Stimulated activated CD4-positive, alpha-beta T cell treated with anti-CD3 and anti-CD28 coated beads, Interleukin-4, amount 100 ng/mL, for 4 hours (primary cell): ENCODE measurements around the gene TGFBR3.

ENCODE experiments used
- DNase-seq, 2 experiments: peaks; one replicate each; pipeline ENCODE4 v3.0.0-alpha.2; 2020

The TGFBR3 gene

DNA sequence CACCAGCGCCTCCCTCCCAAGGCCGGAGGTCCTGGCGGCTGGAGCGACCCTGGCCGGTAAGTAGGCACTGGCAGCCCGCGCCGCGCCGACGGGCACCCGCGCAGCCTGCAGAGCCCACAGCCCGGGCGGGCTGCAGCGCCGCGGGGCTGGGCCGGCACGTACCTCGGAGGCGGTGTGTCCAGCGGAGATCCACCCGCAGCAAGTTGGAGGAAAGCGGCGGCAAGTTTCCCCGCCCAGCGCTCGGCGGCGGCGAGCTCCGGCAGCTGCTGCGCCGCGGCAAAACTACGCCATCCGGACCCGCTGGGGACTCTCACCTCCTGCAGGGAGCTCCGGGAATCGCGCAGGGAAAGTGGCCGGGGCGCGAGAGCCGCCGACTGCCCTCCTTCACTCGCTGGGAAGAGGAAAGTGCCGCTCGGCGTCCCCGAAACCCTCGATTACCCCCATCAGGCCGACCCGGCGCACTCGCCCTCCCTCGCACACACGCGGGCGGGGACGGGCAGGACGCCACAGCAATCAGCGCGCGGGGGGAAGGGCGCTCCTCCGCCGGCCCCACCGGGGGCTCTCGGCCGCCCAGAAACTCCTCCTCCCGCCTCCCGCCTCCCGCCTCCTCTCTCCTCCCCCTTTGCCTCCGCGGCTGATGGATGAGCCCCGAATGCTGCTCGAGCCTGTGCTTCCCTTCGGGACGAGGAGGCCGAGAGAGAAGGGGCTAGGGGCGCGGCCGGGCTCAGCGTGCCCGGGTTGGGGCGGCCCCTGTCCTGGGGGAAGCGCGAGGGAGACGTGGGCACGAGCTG, at the start of gene TGFBR3:
Gene TGFBR3 (minus strand): TSS at position 436 of the 791 bp plus-strand sequence. CDS start 24,620 bp downstream, outside the sequence.
- DNase-seq = peak; percentile 71 to 74

DNA sequence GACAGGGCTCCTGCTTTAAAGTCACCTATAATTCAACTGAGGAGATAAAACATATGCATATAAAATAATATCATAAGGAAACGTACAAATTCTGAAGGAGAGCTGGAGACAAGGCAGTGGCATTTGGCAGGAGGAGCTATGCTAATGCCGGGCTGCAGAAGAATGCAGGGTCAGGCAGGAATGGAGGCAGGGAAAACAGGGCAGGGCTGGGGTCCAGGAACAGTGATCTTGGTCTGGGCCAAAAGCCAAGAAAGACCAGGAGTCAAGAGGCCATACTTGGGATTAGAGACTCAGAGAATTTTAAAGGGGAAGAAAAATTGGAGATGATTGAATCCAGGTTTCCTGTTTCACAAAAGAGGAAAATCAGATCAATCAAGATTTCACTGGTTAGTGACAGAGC, 43.3 kb upstream of the TGFBR3 start:
- DNase-seq = no peak

DNA sequence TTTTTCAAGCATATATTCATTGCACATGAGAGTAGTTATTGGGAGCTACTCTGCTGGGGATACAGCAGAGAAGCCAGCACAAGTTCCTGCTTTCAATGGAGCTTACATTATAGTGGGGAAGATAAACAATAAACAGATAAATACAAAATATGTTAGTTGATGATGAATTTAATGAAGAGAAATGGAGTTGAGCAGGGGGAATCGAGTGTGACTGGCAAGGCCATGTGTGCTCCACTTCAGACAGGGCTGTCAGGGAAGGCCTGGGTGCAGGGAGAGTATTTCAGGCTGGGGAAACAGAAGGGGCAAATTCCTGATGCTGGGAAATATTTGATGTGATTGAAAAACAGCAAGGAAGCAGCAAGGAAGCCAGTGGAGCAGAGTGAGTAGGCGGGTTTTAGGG, 42.1 kb upstream of the TGFBR3 start:
- no peak for DNase-seq

DNA sequence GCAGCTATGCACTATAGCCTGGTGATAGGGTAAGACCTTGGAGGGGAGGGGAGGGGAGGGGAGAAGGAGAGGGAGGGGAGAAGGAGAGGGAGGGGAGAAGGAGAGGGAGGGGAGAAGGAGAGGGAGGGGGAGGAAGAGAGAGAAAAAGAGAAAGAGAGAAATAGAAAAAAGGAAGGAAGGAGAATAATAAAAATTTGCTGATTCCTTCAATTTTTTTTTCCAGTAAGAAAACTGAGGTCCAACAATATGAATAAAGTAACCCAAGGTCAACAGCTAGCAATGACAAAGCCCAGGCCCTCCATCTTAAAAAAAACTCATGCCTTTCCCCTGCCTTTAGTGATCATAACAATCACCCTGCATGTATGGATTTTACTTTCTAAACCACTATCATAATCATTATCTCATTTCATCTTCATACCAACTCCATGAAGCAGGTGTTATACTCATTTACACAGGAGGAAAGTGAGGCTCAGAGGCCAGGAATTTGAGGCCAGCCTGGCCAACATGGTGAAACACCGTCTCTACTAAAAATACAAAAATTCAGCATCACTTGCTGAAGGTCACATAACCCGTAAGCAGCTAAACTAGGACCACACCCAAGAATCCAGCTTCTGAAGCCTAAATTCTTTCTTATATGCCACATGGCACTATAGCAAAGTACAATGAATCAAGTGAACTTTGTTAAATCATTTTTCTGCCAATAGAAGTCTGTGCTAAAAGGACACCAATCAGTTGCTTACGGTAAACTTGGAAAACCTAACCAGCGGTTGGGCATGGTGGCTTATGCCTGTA, 39.9 kb upstream of the TGFBR3 start:
- DNase-seq = no peak

DNA sequence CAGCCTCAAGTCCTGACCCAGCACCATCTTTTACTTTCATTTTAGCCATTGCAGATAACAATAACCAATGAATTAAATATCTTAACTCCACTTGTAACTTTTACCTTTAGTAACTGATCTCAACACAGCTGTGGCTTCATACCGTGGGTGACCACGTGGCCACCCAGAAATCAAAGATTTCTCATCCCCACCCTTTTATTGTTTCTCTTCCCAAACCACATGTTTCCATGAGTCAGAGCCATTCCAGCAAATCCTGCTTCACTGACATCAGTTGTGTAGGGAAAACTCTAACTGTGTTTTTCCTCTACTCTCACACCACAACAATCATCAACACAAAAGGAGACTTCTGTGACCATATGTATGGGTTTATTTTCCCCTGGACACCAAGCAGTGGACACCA, 38.2 kb upstream of the TGFBR3 start:
- no peak for DNase-seq

DNA sequence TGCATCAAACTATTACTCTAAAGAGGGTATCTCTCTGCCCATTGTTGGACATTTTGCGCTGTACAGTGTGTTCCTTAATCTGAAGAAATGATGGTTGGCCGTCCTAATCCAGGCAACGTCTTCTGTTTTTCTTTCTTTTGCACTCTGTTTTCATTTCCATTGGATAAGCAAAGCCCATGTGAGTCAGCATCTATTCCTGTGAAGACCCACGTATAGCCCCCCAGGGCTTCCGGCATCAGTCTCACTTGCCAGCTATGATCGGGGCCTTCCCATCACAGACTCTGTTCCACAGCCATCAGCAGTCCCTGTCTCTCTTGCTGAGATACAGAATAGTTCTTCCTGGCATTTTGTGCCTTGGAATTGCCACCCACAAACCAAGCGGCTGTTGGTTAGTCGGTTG, 34.0 kb upstream of the TGFBR3 start:
- DNase-seq = no peak

DNA sequence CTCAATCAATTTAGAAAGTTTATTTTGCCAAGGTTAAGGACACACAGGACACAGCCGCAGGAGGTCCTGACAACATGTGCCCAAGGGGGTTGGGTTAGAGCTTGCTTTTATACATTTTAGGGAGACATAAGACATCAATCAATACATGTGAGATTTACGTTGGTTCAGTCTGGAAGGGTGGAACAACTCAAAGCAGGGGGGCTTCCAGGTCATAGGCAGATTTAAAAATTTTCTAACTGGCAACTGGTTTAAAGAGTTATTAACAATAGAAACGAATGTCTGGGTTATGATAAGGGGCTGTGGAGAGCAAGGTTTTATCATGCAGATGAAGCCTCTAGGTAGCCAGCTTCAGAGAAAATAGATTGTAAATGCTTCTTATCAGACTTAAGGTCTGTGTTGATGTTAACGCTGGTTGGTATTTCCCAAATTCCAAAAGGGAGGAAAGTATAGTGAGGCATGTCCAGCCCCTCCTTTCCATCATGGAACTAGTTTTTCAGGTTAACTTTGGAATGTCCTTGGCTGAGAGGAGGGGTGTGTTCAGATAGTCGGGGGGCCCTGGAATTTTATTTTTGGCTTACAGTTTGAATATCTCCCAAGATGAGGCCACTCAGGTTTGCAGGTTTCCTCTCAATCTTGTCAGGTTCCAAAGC, 31.0 kb upstream of the TGFBR3 start:
- no peak for DNase-seq

DNA sequence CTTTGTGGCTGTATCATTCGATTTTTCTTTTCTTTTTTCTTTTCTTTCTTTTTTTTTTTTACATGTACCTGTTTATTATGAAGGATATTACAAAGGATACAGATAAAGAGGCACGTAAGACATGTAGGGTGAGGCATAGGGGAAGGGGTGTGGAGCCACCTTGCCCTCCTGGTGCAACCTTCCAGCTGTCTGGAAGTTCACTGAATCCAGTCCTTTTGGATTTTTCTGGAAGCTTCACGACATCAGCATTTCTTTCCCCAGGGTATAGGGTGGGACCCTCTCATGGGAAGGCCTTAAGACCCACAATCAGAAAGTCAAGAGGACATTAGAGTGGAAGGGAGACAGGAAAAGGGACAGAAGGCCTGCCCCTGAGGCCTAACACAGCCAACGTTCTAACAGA, 30.1 kb upstream of the TGFBR3 start:
- no peak for DNase-seq

DNA sequence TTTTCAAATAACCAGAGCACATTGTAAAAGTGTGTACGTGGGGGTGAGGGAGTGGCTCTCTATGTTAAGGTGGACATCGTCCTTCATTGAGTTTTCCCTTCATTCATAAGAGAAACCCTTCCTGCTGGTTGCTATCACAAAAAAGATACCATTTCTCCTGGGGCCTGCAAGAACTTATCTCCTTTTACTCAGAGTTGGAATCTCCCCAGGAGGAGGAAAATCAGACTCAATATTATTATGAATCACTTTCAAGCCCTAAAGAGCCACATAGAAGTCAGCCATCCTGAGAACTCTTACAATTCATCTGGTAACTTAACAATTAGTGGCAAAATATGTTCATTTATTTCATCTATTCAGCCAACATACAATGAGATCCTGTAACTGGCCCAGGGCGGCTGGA, 27.1 kb upstream of the TGFBR3 start:
- no peak for DNase-seq

DNA sequence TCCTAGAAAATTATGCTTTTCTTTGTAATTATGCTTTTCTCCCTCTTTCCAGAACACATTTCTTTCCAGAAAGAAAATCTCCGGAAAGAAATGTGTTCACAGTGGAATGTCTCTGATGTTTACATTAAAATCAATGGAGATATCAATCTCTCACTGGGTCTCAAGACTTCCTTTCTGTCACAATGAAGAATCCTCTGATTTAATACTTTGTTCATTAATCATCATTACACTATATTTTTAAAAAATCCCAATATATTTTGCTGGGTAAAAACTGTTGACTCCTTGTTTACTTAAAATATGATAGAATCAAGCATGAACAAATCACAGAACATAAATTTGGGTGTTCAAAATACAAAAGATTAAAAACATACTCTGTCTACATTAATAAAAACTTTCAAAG, 26.3 kb upstream of the TGFBR3 start:
- DNase-seq = no peak

DNA sequence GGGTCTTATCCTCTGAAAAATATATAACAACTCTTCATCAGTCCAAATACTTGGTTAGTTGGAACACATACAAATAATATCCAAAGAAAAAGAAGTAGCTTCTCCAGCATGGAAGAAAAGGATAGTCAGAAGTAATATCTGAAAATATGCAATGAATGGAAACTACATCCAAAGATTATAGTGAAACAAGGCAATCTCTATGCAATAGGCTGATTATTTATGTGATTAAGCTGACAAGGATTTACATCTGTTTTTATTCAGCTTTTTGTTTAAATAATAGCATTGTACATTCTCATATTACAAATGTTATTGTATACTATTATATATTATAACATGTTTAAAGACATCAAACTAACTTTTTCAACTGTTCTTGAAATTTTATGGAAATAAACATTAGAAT, 15.3 kb upstream of the TGFBR3 start:
- DNase-seq = no peak

DNA sequence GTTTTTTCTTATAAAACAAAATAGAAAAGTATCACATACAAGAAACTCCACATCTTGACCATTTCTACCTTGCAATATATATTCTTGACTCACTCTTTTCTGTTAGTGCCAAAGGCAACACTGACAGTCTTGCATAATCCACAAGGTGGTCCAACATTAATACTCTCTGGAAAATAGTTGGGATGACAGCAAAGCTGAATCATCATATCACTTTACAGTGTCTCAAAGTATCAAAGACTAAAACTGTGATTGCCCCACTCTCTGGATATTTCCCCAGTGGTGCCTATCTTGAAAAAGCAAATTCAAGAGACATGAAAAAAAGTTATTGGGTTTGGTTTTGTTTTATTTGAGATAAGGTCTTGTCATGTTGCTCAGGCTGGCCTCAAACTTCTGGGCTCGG, 14.6 kb upstream of the TGFBR3 start:
- no peak for DNase-seq

DNA sequence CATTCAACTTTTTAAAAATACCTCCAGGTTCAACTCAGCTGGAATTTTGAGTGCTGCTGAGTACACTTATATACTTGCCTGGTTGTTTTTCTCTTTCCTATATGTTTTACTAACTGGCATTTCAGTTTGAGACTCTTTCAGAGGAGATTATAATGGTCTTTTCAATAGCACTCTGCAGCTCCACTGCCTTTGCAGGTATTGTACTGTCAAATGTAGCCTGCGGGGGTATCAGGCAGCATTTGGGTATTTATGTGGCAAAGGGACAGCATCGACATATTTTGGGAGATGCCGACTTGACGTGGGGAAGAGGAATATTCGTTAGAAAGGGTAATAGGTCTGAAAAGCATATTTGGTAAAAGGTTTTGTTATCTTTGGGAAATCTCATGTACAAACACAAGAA, 11.1 kb upstream of the TGFBR3 start:
- no peak for DNase-seq

DNA sequence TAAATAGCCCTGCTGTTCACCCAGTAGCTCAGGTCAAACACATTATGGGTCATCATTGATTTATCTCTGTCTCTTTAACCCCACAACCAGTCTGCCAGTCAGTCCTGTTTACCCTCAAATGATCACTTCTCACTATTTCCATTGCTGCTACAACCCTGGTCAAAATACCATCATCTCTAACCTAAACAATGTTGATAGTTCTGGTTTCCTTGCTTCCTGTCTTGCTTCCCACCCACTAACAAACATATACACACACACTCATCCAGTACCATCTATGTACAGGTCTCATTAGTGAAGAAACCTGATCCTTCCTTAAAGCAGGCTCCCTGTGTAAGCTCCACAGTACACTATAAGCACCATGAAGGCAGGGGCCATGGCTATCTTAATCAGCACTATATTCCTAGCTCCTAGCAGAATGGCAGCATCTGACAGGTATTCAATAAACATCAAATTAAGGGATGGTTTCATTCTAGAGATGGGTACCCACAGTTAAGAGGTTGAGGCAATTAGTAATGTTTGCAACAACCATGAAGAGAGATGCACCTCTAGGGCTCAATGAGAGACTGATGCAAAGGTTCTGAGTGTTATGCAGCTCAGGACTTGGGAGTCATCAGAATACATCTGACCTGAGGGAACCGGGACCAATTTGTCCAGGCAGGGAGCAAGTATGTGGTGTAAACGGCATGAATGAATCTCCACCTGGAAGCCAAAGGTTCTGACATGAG, 10.0 kb upstream of the TGFBR3 start:
- DNase-seq = no peak

DNA sequence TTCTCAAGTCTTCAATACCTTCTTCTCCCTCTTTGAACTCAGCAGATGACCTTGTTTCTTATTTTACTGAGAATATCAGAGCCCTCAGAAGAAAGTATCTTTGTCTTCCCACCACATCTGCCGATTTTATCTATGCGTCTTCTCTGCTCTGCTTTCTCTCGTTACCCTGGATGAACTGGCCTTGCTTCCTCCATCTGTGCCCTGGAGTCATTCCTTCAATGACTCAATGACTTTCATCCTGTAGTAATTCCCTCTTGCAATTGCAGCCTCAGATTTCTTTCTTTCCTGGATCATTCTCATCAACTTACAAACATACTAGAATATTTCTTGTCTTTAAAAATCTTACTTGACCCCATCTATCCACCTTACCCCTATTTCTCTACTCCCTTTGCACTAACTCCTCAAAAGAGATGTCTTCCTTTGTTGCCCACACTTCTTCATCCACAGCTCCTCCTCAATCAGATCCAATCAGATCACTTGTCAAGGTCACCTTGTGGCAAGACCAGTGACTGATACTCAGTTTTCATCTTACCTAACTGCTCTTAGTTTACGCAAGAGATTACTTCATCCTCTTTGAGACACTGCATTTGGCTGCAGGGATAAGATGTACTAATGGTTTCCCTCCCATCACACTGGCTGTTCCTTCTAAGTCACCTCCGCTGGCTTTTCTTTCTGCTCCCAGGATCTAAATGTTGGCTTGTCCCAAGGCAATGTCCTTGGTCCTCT, 8.2 kb upstream of the TGFBR3 start:
- DNase-seq = no peak

DNA sequence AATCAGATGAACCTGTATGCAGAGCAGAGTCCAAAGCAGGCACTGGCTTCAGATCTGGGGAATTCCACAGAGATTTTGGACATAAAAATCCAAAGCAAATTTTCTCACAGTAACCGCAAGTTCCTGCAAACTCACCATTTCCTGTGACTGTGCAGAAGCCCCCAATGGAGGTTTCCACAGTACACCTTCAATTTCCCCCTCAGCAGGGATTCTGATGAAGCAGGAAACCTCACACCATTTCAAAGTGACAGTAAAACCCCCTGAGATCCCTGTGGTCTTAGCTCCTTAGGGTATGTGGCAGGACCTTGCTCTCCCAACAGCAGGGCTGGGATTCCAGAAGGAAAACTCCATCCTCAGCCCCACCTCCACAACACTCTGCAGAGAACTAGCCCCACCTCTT, 6.0 kb upstream of the TGFBR3 start:
- DNase-seq = no peak

DNA sequence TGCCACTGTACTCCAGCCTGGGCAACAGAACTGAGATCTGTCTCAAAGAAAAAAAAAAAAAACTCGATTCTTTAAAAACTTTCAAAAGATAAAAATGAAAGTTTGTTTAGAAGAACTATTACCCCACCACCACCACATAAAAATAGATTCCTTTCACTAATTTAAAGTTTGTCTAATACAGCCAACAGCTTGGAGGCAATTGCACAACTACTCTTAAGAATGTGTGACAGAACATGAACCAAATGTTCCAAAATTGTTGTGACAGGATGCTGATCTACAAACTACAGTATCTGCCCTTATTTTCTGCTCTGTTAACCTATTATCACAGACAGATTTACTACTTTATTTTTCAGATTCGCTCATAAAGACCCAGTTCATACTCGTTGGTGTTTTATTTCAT, 5.5 kb upstream of the TGFBR3 start:
- no peak for DNase-seq

DNA sequence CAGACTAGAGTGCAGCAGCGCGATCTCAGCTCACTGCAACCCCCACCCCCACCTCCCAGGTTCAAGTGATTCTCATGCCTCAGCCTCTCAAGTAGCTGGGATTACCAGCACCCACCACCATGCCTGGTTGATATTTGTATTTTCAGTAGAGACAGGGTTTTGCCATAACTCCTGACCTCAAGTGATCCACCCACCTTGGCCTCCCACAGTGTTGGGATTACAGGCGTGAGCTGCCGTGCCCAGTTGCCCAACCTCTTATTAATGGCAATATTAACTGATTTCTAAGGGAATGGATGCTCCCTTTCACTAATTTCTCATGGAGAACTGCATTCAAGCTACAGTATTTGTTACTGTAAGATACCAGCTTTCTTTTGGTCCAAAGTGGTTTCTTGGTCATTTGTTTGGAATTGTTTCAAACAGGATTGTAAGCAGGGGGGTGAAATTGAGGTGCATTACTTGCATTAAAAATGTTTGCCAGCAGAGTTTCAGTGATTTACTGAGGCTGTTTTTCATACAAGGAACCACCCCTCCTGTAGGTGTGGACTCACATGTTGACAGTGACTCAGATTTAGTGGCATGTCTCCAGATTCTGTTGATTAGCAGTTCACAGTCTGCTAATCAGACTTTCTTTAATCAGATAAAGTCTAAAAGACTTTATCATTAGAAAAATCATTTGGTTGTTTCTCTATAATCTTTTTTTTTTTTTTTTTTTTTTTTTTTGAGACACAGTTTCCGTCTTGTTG, 3.9 kb upstream of the TGFBR3 start:
- DNase-seq = no peak

DNA sequence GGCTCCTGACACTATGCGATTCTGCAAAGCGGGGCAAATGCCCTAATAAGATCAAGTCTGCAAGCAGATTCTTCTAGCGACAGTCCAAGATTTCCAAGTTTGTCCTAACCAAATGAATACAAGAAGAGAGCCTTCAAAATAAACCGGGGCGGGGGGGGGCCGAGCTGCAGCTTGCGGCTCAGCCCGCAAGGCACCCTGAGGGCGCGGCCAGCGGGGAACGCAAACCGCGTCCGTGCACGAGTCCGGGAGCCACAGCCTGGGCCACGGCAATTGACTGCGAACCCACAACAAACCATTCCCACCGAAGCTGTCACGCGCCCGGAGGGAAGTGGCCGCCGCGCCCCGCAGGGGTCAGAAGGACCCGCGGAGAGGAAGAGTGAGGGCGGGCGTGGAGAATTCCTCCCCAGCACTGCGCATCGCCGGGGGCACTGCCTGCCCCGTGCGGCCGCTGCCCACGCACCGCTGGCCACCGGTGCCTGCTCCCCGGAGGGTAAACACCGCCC, 687 bp downstream of the TGFBR3 start:
- DNase-seq = peak in 1 of 2 experiments; percentile 9

DNA sequence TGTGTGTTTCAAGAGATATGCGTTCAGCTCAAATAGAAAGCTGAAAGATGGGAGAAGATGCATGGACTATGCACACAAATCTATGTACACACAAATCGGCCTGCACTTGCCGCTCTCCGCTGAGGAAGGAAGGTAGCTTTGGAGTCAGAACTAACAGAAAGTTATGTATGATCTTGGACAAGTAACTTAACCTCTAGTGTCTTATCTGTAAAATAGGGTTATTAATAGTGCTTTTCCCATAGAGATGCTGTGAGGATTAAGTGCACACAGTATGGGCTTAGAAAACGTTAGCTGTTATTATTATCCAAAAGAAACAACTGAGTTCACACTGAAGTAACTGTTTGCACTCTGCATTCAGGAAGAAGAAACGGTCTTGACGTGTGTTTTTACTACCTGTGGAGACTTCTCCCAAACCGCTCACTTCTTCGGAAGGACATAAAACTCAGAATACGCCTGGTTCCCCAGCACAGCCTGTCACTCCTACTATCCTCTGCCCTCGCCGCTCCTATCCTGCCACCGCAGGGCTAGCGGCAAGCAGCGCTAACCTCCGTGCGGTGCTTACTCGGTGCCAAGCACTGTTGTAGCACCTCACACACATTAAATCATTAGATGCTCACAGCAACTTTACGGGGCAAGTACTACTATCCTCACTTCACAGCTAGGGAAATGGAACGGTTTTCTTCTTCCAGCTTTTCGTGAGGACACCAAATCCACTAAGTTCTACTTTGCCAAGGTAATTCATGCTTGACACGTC, 1.3 kb downstream of the TGFBR3 start:
- peak; percentile 20 to 31 for DNase-seq

DNA sequence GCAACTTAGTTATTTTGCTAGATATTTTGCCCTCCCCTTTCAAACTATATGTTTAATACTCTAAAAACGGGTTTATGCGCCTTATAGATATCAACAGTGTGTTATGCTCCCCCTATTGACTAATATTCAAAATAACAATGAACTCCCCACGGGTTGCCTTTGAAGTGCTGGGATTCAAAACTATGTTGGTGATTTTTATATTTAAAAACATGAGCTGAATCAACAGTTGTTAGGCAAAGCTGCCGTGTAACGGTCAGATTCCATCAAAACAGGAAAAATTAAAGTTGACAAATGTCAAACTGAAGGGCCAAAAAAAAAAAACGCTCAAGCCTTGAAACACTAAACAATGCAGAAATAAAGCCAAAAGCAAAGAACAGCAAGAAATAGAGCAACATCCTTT, 2.5 kb downstream of the TGFBR3 start:
- DNase-seq = no peak
